Ishikawa (cell line): ENCODE data around the gene TMEM235.
A peak's percentile ranks its signal among the peaks of the same experiment; 100 is the strongest.

ENCODE experiments used
- EGR1 ChIP-seq: IDR thresholded peaks from 2 replicates; pipeline ENCODE4 v1.6.1; 2012
- RAD21 ChIP-seq: IDR thresholded peaks from 2 replicates; pipeline ENCODE4 v1.6.1; 2012; ENCODE audit warnings: low read depth
- TF ChIP-seq, protein P1 (sequence below): IDR thresholded peaks from 2 replicates; pipeline ENCODE4 v1.6.1; 2012
- TF ChIP-seq, protein P2 (sequence below): IDR thresholded peaks from 2 replicates; pipeline ENCODE4 v1.6.1; 2012; ENCODE audit warnings: low read depth, mild to moderate bottlenecking

The TMEM235 gene

DNA sequence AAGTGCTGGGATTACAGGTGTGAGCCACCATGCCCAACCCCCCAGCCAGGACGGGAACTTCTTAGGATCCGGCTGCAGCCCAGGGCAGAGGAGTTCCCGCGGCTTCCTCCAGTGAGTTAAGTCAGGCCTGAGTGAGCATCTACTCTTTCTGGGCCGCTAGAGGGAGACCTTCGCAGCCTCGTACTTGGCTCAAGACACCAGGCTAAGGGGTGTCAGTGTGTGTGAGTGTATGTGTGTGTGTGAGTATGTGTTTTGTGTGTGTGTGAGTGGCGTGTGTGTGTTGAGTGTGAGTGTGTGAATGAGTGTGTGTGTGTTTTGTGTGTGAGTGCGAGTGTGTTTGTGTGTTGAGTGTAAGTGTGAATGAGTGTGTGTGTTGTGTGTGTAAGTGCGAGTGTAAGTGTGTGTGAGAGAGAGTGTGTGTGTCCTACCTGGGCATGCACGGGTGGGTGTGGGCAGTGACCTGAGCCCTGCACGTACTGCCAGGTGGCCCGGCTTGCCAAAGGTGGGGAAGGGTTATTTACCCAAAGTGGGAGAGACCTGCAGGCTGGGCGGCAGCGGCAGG lies 58.5 kb downstream of the TMEM235 start:
- no peak for TF ChIP-seq EGR1
- TF ChIP-seq, protein P1, sequence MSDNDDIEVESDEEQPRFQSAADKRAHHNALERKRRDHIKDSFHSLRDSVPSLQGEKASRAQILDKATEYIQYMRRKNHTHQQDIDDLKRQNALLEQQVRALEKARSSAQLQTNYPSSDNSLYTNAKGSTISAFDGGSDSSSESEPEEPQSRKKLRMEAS, result no peak
- TF ChIP-seq RAD21, result peak; percentile 89
- TF ChIP-seq, protein P2, sequence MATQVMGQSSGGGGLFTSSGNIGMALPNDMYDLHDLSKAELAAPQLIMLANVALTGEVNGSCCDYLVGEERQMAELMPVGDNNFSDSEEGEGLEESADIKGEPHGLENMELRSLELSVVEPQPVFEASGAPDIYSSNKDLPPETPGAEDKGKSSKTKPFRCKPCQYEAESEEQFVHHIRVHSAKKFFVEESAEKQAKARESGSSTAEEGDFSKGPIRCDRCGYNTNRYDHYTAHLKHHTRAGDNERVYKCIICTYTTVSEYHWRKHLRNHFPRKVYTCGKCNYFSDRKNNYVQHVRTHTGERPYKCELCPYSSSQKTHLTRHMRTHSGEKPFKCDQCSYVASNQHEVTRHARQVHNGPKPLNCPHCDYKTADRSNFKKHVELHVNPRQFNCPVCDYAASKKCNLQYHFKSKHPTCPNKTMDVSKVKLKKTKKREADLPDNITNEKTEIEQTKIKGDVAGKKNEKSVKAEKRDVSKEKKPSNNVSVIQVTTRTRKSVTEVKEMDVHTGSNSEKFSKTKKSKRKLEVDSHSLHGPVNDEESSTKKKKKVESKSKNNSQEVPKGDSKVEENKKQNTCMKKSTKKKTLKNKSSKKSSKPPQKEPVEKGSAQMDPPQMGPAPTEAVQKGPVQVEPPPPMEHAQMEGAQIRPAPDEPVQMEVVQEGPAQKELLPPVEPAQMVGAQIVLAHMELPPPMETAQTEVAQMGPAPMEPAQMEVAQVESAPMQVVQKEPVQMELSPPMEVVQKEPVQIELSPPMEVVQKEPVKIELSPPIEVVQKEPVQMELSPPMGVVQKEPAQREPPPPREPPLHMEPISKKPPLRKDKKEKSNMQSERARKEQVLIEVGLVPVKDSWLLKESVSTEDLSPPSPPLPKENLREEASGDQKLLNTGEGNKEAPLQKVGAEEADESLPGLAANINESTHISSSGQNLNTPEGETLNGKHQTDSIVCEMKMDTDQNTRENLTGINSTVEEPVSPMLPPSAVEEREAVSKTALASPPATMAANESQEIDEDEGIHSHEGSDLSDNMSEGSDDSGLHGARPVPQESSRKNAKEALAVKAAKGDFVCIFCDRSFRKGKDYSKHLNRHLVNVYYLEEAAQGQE, result no peak
